ENCODE results near the gene GET4.

GET4 gene

GRCh38 chr7:860149-860548, 16.2 kb upstream of the GET4 start:
- Histone ChIP-seq H3K27me3 (replicated peaks; ENCODE audit: insufficient read depth, low read length) (no peaks in the 10 kb centered on the region), H3K27ac (ENCODE audit: low read length) (no peak overlapping the region), H3F3A (ENCODE audit: insufficient read depth, low read length) (no peaks in the 10 kb centered on the region), H3K4me2 (ENCODE audit: low read depth, low read length) (no peak overlapping the region), H3K79me2 (ENCODE audit: low read length) (no peaks in the 10 kb centered on the region), H3K4me1 (ENCODE audit: low read length) (no peaks in the 10 kb centered on the region), H3K9me2 (replicated peaks; ENCODE audit: insufficient read depth, low read length) (no peaks in the 10 kb centered on the region), H4K20me1 (ENCODE audit: insufficient read depth, low read length) (no peaks in the 10 kb centered on the region), H3K9ac (ENCODE audit: low read length) (no peak overlapping the region), H3K36me3 (replicated peaks; ENCODE audit: insufficient read depth, low read length) (peaks cover 10% of the 10 kb centered on the region), H3K9me3 (replicated peaks; ENCODE audit: insufficient read depth, low read length) (no peaks in the 10 kb centered on the region), H3K4me3 (ENCODE audit: low read length) (no peak overlapping the region), H2AFZ (ENCODE audit: low read length) (no peak overlapping the region)
- no peak for TF ChIP-seq EZH2 (optimal IDR thresholded peaks at IDR 0.05; ENCODE audit: low read depth, low read length)
- TF ChIP-seq, protein P1, sequence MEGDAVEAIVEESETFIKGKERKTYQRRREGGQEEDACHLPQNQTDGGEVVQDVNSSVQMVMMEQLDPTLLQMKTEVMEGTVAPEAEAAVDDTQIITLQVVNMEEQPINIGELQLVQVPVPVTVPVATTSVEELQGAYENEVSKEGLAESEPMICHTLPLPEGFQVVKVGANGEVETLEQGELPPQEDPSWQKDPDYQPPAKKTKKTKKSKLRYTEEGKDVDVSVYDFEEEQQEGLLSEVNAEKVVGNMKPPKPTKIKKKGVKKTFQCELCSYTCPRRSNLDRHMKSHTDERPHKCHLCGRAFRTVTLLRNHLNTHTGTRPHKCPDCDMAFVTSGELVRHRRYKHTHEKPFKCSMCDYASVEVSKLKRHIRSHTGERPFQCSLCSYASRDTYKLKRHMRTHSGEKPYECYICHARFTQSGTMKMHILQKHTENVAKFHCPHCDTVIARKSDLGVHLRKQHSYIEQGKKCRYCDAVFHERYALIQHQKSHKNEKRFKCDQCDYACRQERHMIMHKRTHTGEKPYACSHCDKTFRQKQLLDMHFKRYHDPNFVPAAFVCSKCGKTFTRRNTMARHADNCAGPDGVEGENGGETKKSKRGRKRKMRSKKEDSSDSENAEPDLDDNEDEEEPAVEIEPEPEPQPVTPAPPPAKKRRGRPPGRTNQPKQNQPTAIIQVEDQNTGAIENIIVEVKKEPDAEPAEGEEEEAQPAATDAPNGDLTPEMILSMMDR (IDR thresholded peaks at IDR 0.05; ENCODE audit: low read length): no peak
- TF ChIP-seq EZH2phosphoT487 (IDR thresholded peaks at IDR 0.05; ENCODE audit: low read length): no peak
- DNase-seq: no peak

DNA sequence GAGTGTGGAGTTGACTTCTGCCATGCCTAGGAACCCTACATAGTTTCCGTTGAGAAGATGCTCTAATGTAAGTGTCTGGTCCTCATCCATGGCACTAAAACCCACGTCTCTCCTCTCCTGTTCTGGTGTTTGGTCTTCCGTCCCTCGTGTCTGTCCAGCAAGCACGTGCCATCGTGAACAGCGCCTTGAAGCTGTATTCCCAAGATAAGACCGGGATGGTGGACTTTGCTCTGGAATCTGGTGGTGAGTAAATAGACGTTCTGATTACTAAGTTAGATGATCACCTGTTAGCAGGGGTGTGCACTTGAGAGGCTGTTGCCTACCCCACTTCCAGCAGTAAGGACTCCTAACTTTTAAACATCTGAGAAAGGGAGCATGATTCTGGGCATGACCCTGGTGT, 15.1 kb upstream of the GET4 start:
- no peaks in the 10 kb centered on the region for H3F3A ChIP-seq (ENCODE audit: insufficient read depth, low read length)
- no peaks in the 10 kb centered on the region for H3K79me2 ChIP-seq (ENCODE audit: low read length)
- no peaks in the 10 kb centered on the region for H3K9me2 ChIP-seq (replicated peaks; ENCODE audit: insufficient read depth, low read length)
- H3K9me3 ChIP-seq (replicated peaks; ENCODE audit: insufficient read depth, low read length): no peaks in the 10 kb centered on the region
- no peak overlapping the region for H3K9ac ChIP-seq (ENCODE audit: low read length)
- H3K27ac ChIP-seq (ENCODE audit: low read length): no peak overlapping the region
- DNase-seq: no peak
- no peaks in the 10 kb centered on the region for H3K4me1 ChIP-seq (ENCODE audit: low read length)
- no peaks in the 10 kb centered on the region for H4K20me1 ChIP-seq (ENCODE audit: insufficient read depth, low read length)
- TF ChIP-seq EZH2 (optimal IDR thresholded peaks at IDR 0.05; ENCODE audit: low read depth, low read length) (no peak), EZH2phosphoT487 (IDR thresholded peaks at IDR 0.05; ENCODE audit: low read length) (no peak)
- TF ChIP-seq, protein P1 (IDR thresholded peaks at IDR 0.05; ENCODE audit: low read length): no peak
- H3K4me3 ChIP-seq (ENCODE audit: low read length): no peak overlapping the region
- no peak overlapping the region for H3K4me2 ChIP-seq (ENCODE audit: low read depth, low read length)
- H2AFZ ChIP-seq (ENCODE audit: low read length): no peak overlapping the region
- H3K36me3 ChIP-seq (replicated peaks; ENCODE audit: insufficient read depth, low read length): peaks cover 10% of the 10 kb centered on the region
- no peaks in the 10 kb centered on the region for H3K27me3 ChIP-seq (replicated peaks; ENCODE audit: insufficient read depth, low read length)

DNA sequence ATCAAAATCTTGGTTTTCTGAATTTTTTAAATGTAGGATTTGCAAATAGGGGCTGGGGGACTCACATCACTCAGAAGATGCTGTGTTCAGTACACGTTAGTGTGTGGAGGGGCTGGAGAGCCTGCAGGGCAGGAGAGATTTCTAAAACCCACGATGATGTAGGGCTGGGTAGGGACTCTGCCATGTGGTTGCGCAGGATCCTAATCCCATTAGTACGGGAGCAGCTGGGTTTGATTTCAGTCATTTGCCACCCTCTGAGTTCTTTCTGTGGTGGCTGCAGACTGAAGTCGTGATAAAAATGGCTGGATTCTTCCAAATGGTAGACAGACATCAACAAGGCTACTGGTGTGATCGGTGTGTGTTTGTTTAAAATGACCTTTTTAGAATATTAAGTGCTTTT, 14.2 kb upstream of the GET4 start:
- Histone ChIP-seq H3K9me3 (replicated peaks; ENCODE audit: insufficient read depth, low read length) (no peaks in the 10 kb centered on the region), H3K36me3 (replicated peaks; ENCODE audit: insufficient read depth, low read length) (peaks cover 14% of the 10 kb centered on the region), H3K79me2 (ENCODE audit: low read length) (no peaks in the 10 kb centered on the region), H3K27ac (ENCODE audit: low read length) (no peak overlapping the region), H3K9me2 (replicated peaks; ENCODE audit: insufficient read depth, low read length) (no peaks in the 10 kb centered on the region), H3K4me1 (ENCODE audit: low read length) (no peaks in the 10 kb centered on the region), H3K9ac (ENCODE audit: low read length) (no peak overlapping the region), H3K4me2 (ENCODE audit: low read depth, low read length) (no peak overlapping the region), H3K27me3 (replicated peaks; ENCODE audit: insufficient read depth, low read length) (no peaks in the 10 kb centered on the region), H3F3A (ENCODE audit: insufficient read depth, low read length) (no peaks in the 10 kb centered on the region), H3K4me3 (ENCODE audit: low read length) (no peak overlapping the region), H2AFZ (ENCODE audit: low read length) (no peak overlapping the region), H4K20me1 (ENCODE audit: insufficient read depth, low read length) (no peaks in the 10 kb centered on the region)
- TF ChIP-seq EZH2 (optimal IDR thresholded peaks at IDR 0.05; ENCODE audit: low read depth, low read length) (no peak), EZH2phosphoT487 (IDR thresholded peaks at IDR 0.05; ENCODE audit: low read length) (no peak)
- TF ChIP-seq, protein P1 (IDR thresholded peaks at IDR 0.05; ENCODE audit: low read length): no peak
- DNase-seq: no peak
